ENCODE results near the gene KIRREL3.
A peak's percentile ranks its signal among the peaks of the same experiment; 100 is the strongest.

Gene KIRREL3

DNA sequence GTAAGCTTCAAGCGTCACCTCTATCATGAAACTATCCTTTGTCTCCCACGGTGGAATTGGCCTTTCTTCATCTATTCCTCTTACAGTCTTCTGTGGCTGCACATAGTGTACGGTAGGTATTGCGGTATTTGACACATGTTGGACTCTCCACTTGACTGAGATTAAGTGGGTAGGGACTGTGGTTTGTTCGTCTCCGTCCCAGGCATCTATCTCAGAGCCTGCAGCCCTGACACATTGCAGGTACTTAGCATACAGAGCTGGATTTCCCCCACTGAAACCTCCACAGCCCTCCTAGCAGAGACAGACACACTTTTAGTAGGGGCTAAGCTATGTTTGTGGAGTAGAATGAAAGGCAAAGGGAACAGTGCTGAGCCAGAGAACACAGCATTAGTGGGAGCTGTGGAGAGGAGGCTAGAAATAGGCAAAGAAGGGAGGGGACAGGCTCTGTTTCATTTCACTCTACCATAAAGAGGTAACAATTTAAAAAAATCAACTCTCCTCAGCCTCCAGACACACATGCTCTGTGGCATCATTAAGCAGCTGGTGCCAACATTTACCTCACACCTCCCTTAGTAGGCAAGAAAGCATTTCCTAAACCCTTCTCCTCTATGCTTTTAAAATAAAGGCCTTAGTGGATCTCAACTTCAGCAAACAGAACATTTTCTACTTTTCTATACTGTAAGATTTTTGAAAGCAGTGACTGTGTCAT, 277.5 kb downstream of the KIRREL3 start:
- TF ChIP-seq, protein P1, sequence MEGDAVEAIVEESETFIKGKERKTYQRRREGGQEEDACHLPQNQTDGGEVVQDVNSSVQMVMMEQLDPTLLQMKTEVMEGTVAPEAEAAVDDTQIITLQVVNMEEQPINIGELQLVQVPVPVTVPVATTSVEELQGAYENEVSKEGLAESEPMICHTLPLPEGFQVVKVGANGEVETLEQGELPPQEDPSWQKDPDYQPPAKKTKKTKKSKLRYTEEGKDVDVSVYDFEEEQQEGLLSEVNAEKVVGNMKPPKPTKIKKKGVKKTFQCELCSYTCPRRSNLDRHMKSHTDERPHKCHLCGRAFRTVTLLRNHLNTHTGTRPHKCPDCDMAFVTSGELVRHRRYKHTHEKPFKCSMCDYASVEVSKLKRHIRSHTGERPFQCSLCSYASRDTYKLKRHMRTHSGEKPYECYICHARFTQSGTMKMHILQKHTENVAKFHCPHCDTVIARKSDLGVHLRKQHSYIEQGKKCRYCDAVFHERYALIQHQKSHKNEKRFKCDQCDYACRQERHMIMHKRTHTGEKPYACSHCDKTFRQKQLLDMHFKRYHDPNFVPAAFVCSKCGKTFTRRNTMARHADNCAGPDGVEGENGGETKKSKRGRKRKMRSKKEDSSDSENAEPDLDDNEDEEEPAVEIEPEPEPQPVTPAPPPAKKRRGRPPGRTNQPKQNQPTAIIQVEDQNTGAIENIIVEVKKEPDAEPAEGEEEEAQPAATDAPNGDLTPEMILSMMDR (conservative IDR thresholded peaks at IDR 0.05; ENCODE audit: low read length) = no peak

DNA sequence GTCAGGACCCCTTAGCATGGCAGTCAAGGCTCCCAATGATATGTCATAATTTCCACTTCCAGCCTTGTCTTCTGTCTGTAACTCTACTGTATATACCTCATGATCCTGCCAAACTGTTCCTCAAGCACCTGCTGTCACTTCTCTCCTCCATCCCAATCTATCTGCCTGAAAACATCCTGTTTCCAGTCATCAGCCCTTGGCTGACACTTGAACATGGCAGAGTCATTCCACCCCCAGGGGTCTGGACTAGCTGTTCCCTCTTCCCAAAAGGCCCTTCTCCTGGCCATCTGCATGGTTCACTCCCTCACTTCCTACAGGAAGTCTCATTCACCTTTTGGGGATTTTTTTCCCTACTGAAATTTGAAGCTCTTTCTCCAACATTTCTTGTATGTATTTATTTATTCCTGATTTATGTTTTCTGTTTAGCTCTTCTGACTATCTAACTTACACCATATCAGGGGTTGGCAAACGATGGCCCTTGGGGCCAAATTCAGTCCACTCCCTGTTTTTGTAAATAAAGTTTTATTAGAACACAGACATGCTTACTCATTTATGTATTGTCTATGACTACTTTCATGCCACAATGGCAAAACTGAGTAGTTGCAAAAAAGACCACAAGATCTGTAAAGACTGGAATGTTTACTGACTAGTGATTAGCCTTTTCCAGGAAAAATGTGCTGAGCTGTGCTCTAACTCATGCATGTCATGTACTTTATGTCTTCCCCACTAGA, 278.4 kb downstream of the KIRREL3 start:
- DNase-seq (ENCODE audit: low read depth) = peak; percentile 22
- no peak overlapping the region for H3K4me3 ChIP-seq (ENCODE audit: low read length)
- TF ChIP-seq, protein P1 (conservative IDR thresholded peaks at IDR 0.05; ENCODE audit: low read length) = no peak

More for the DNA sequence above, 277.5 kb downstream of the KIRREL3 start:
- DNase-seq (ENCODE audit: low read depth) = no peak
- no peak overlapping the region for H3K4me3 ChIP-seq (ENCODE audit: low read length)

DNA sequence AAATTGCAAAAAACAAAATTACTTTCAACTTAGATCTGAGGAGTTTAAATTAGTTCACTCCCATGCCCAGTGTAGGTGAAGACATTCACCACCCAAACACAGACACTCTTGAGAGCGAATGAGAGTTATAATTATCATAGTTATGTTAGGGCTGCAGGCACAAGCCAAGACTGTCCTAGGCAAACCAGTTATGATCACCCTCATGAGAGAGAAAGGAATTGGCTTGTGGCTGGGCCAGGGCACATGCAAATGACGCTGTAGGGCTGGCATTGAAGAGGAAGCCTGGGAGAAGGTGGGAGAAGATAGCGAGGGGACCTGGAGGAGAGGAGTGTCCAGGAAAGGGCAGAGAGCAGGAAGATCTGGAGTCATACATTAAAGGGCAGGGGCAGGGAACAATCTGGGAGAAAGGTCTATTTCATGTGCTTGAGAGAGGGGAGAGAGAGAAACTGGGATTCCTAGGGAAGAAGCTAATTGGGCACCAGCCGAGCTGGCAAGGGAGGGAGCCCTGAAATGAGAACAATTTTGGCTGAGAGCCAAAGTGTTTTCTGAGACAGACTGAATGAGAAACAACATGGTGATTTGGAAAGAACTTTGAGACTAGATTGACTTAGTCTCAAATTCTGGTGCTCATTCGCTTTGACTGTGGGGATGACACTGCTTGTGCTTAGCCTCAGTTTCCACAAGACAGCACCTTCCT, 279.9 kb downstream of the KIRREL3 start:
- DNase-seq (ENCODE audit: low read depth) = peak; percentile 62
- TF ChIP-seq, protein P1 (conservative IDR thresholded peaks at IDR 0.05; ENCODE audit: low read length) = no peak
- H3K4me3 ChIP-seq (ENCODE audit: low read length) = no peak overlapping the region

DNA sequence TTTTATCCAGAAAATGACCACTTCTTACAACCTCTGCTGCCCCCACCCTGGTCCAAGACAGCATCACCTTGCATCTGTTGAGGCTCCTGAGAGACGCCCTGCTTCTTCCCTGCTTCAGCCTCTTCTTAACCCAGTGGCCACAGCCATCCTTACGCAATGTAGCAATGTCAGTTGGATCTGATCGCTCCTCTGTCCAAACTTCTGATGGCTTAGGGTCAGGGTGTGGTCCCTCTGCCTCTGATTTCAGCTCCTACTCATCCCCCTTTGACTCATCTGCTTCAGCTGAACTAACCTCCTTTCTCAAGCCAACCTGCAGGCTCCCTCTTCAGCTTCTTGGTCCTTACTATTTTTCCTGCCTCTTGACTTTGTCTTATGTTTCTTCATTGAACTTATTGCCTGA, 280.8 kb downstream of the KIRREL3 start:
- TF ChIP-seq, protein P1 (conservative IDR thresholded peaks at IDR 0.05; ENCODE audit: low read length) = no peak
- DNase-seq (ENCODE audit: low read depth) = no peak
- H3K4me3 ChIP-seq (ENCODE audit: low read length) = no peak overlapping the region

DNA sequence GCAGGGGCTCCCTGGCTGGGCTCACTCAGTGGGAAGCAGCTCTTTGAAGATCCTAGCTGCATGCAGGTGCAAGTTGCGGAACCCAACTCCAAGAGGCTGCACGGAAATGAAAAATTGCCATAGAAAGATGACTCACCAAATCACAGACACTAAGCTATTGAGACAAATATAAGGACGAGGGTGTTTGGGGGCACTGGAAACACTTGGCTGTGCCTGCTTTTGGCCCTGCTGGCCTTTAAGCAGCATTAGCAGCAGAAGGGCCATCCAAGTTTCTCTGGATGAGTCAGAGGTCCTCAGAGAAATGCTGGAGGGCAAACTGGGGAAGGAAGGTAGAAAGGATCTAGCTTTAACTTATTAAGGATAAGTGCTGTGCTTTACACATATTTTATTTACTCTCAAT, 282.3 kb downstream of the KIRREL3 start:
- TF ChIP-seq, protein P1 (conservative IDR thresholded peaks at IDR 0.05; ENCODE audit: low read length) = 0 out of 2 replicates have a peak, but pooled peaks have one; percentile 14
- peak; percentile 39 for DNase-seq (ENCODE audit: low read depth)
- no peak overlapping the region for H3K4me3 ChIP-seq (ENCODE audit: low read length)

DNA sequence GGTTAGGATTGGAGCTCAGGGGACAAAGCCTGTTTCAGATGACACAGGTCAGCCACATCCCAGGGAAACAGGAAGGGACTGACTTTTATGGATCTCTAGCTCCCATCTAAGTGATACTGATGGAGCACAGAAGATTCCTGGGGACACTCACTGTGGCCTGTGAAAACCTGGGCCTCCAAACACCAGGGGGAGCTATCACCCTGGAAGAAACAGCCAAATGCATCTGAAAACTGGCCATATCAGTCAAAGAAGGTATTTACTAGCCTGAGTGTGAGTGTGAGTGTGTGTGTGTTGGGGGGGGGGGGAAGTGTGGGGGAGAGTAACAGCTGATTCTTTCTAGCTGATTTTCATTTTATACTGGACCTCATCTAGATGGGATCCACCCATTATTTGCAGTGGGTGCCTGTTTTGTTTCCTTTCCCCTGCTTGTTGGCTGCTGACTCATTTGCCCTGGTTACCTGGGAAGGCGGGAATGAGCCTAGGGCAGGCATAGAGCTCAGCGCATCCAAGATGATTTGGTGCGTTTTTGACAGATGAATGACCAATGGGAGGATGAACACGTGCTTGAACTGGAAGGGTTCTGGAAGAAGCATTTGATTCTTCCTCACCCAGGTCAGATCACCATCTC, 284.0 kb downstream of the KIRREL3 start:
- TF ChIP-seq, protein P1 (conservative IDR thresholded peaks at IDR 0.05; ENCODE audit: low read length) = peak; percentile 65
- peak; percentile 37 for DNase-seq (ENCODE audit: low read depth)

More for the DNA sequence above, 284.0 kb downstream of the KIRREL3 start:
- H3K4me3 ChIP-seq (ENCODE audit: low read length) = no peak overlapping the region

All from AG10803 (cell line).